Measurements from ENCODE around the gene NADK.
"Not testable (repeated sequence)": the region's sequence is repeated elsewhere in the genome, so short reads cannot be mapped to it uniquely, and the experiment has no call there.

Gene NADK

GRCh38 chr1:1721201-1721600 is 57.1 kb downstream of the NADK start:
- Histone ChIP-seq H3K36me3 (ENCODE audit: control insufficient read depth in 2 of 2, insufficient read depth in 2 of 2, low read length in 2 of 2) (peaks cover 18 to 19% of the 10 kb centered on the region in 2 donors), H3K4me1 (ENCODE audit: control insufficient read depth, insufficient read depth, low read length) (no peaks in the 10 kb centered on the region), H3K27me3 (ENCODE audit: control insufficient read depth in 1 of 2, insufficient read depth in 2 of 2, low read length in 2 of 2) (no peaks in the 10 kb centered on the region), H3K9ac (ENCODE audit: low read length in 2 of 2) (no peak overlapping the region), H3K9me3 (ENCODE audit: control insufficient read depth in 2 of 2, low read length in 2 of 2) (no peaks in the 10 kb centered on the region), H3K27ac (ENCODE audit: low read length) (no peak overlapping the region), H3K4me3 (ENCODE audit: low read length in 2 of 2) (no peak overlapping the region)

GRCh38 chr1:1715109-1715883 is 63.0 kb downstream of the NADK start:
- not testable (repeated sequence) for H3K4me1 ChIP-seq (ENCODE audit: control insufficient read depth, insufficient read depth, low read length); H3K9ac ChIP-seq (ENCODE audit: low read length in 2 of 2); H3K27me3 ChIP-seq (ENCODE audit: control insufficient read depth in 1 of 2, insufficient read depth in 2 of 2, low read length in 2 of 2); H3K9me3 ChIP-seq (ENCODE audit: control insufficient read depth in 2 of 2, low read length in 2 of 2); H3K4me3 ChIP-seq (ENCODE audit: low read length in 2 of 2); H3K27ac ChIP-seq (ENCODE audit: low read length)
- peaks cover 11 to 18% of the 10 kb centered on the region in 2 donors for H3K36me3 ChIP-seq (ENCODE audit: control insufficient read depth in 2 of 2, insufficient read depth in 2 of 2, low read length in 2 of 2)

- not testable (repeated sequence) for H3K36me3 ChIP-seq (ENCODE audit: control insufficient read depth in 2 of 2, insufficient read depth in 2 of 2, low read length in 2 of 2); H3K9me3 ChIP-seq (ENCODE audit: control insufficient read depth in 2 of 2, low read length in 2 of 2); H3K4me1 ChIP-seq (ENCODE audit: control insufficient read depth, insufficient read depth, low read length); H3K4me3 ChIP-seq (ENCODE audit: low read length in 2 of 2); H3K9ac ChIP-seq (ENCODE audit: low read length in 2 of 2); H3K27me3 ChIP-seq (ENCODE audit: control insufficient read depth in 1 of 2, insufficient read depth in 2 of 2, low read length in 2 of 2); H3K27ac ChIP-seq (ENCODE audit: low read length)
Measured at GRCh38 chr1:1707897-1708296, 70.4 kb downstream of the NADK start.

GRCh38 chr1:1707241-1707640 is 71.0 kb downstream of the NADK start:
- H3K4me1 ChIP-seq (ENCODE audit: control insufficient read depth, insufficient read depth, low read length); H3K9ac ChIP-seq (ENCODE audit: low read length in 2 of 2); H3K27me3 ChIP-seq (ENCODE audit: control insufficient read depth in 1 of 2, insufficient read depth in 2 of 2, low read length in 2 of 2); H3K27ac ChIP-seq (ENCODE audit: low read length); H3K4me3 ChIP-seq (ENCODE audit: low read length in 2 of 2); H3K9me3 ChIP-seq (ENCODE audit: control insufficient read depth in 2 of 2, low read length in 2 of 2); H3K36me3 ChIP-seq (ENCODE audit: control insufficient read depth in 2 of 2, insufficient read depth in 2 of 2, low read length in 2 of 2): not testable (repeated sequence)

- not testable (repeated sequence) for H3K4me1 ChIP-seq (ENCODE audit: control insufficient read depth, insufficient read depth, low read length); H3K27me3 ChIP-seq (ENCODE audit: control insufficient read depth in 1 of 2, insufficient read depth in 2 of 2, low read length in 2 of 2); H3K4me3 ChIP-seq (ENCODE audit: low read length in 2 of 2); H3K36me3 ChIP-seq (ENCODE audit: control insufficient read depth in 2 of 2, insufficient read depth in 2 of 2, low read length in 2 of 2); H3K9me3 ChIP-seq (ENCODE audit: control insufficient read depth in 2 of 2, low read length in 2 of 2); H3K27ac ChIP-seq (ENCODE audit: low read length); H3K9ac ChIP-seq (ENCODE audit: low read length in 2 of 2)
Measured at GRCh38 chr1:1705623-1706022, 72.6 kb downstream of the NADK start.

GRCh38 chr1:1704284-1704957 is 73.8 kb downstream of the NADK start:
- not testable (repeated sequence) for H3K9ac ChIP-seq (ENCODE audit: low read length in 2 of 2); H3K9me3 ChIP-seq (ENCODE audit: control insufficient read depth in 2 of 2, low read length in 2 of 2); H3K4me1 ChIP-seq (ENCODE audit: control insufficient read depth, insufficient read depth, low read length); H3K27ac ChIP-seq (ENCODE audit: low read length); H3K4me3 ChIP-seq (ENCODE audit: low read length in 2 of 2); H3K36me3 ChIP-seq (ENCODE audit: control insufficient read depth in 2 of 2, insufficient read depth in 2 of 2, low read length in 2 of 2); H3K27me3 ChIP-seq (ENCODE audit: control insufficient read depth in 1 of 2, insufficient read depth in 2 of 2, low read length in 2 of 2)

GRCh38 chr1:1703796-1704195 is 74.5 kb downstream of the NADK start:
- Histone ChIP-seq H3K27ac (ENCODE audit: low read length) (no peak overlapping the region), H3K27me3 (ENCODE audit: control insufficient read depth in 1 of 2, insufficient read depth in 2 of 2, low read length in 2 of 2) (no peaks in the 10 kb centered on the region), H3K36me3 (ENCODE audit: control insufficient read depth in 2 of 2, insufficient read depth in 2 of 2, low read length in 2 of 2) (no peaks in the 10 kb centered on the region), H3K9ac (ENCODE audit: low read length in 2 of 2) (no peak overlapping the region), H3K9me3 (ENCODE audit: control insufficient read depth in 2 of 2, low read length in 2 of 2) (no peaks in the 10 kb centered on the region), H3K4me1 (ENCODE audit: control insufficient read depth, insufficient read depth, low read length) (no peaks in the 10 kb centered on the region), H3K4me3 (ENCODE audit: low read length in 2 of 2) (no peak overlapping the region)

- not testable (repeated sequence) for H3K27me3 ChIP-seq (ENCODE audit: control insufficient read depth in 1 of 2, insufficient read depth in 2 of 2, low read length in 2 of 2); H3K4me1 ChIP-seq (ENCODE audit: control insufficient read depth, insufficient read depth, low read length); H3K4me3 ChIP-seq (ENCODE audit: low read length in 2 of 2); H3K36me3 ChIP-seq (ENCODE audit: control insufficient read depth in 2 of 2, insufficient read depth in 2 of 2, low read length in 2 of 2); H3K9ac ChIP-seq (ENCODE audit: low read length in 2 of 2); H3K9me3 ChIP-seq (ENCODE audit: control insufficient read depth in 2 of 2, low read length in 2 of 2); H3K27ac ChIP-seq (ENCODE audit: low read length)
Measured at GRCh38 chr1:1702506-1702905, 75.8 kb downstream of the NADK start.
